ENCODE data around the gene ZFAND2A. TPM values are rescaled to one million over a fixed set of nuclear protein-coding genes. Genes with fewer than 3 reads are reported as not detected.

Gene ZFAND2A
- polyA plus RNA-seq, 1 donor (not counting 4 experiments of a cell fraction or from before 2014, with no cell fraction given): 25.5 TPM

GRCh38 chr7:1120791-1121190, 39.2 kb downstream of the ZFAND2A start:
- Histone ChIP-seq H3K9ac (ENCODE audit: control insufficient read depth, extremely low read depth, insufficient read depth, low read length) (no peak overlapping the region), H3K79me2 (ENCODE audit: control insufficient read depth, insufficient read depth, low read length) (peaks cover 49% of the 10 kb centered on the region), H3K36me3 (ENCODE audit: control insufficient read depth in 2 of 2, extremely low read depth in 1 of 2, insufficient read depth in 2 of 2, low read length in 2 of 2) (peaks cover 1 to 3% of the 10 kb centered on the region in 2 experiments), H3K27ac (ENCODE audit: control insufficient read depth, insufficient read depth, low read length) (no peak overlapping the region), H3K4me3 (ENCODE audit: control insufficient read depth in 2 of 3, extremely low read depth in 1 of 3, insufficient read depth in 2 of 3, low read depth in 1 of 3, low read length in 3 of 3) (no peak overlapping the region), H3K4me1 (ENCODE audit: control insufficient read depth, extremely low read depth, insufficient read depth, low read length) (peaks cover 6% of the 10 kb centered on the region), H3K4me2 (ENCODE audit: control insufficient read depth, extremely low read depth, insufficient read depth, low read depth, low read length) (no peak overlapping the region), H2AFZ (ENCODE audit: control insufficient read depth, low read length) (no peak overlapping the region), H3K9me1 (ENCODE audit: control insufficient read depth, extremely low read depth, insufficient read depth, low read length) (no peaks in the 10 kb centered on the region), H3K27me3 (ENCODE audit: control insufficient read depth, extremely low read depth, insufficient read depth, low read length) (no peaks in the 10 kb centered on the region), H4K20me1 (ENCODE audit: control insufficient read depth, extremely low read depth, insufficient read depth, low read length) (no peaks in the 10 kb centered on the region), H3K9me3 (ENCODE audit: control insufficient read depth, low read depth, low read length) (no peaks in the 10 kb centered on the region)
- TF ChIP-seq EZH2 (IDR thresholded peaks at IDR 0.05; ENCODE audit: low read length) (no peak), CTCF (optimal IDR thresholded peaks at IDR 0.05 in 1 of 3, IDR thresholded peaks at IDR 0.05 in 1 of 3, conservative IDR thresholded peaks at IDR 0.05 in 1 of 3; ENCODE audit: extremely low read depth in 1 of 3, insufficient read depth in 2 of 3, low read length in 3 of 3) (no peak)
- dilution Hi-C loops (cut with MboI; ENCODE audit: extremely low pct_ligation_motif_present, low sequenced_read_pairs): no loop called here
- no peak for DNase-seq (ENCODE audit: low read depth, low spot score)
- FAIRE-seq: no peak

GRCh38 chr7:1119201-1119600, 40.8 kb downstream of the ZFAND2A start:
- Histone ChIP-seq H4K20me1 (ENCODE audit: control insufficient read depth, extremely low read depth, insufficient read depth, low read length) (no peaks in the 10 kb centered on the region), H3K27me3 (ENCODE audit: control insufficient read depth, extremely low read depth, insufficient read depth, low read length) (no peaks in the 10 kb centered on the region), H3K4me2 (ENCODE audit: control insufficient read depth, extremely low read depth, insufficient read depth, low read depth, low read length) (no peak overlapping the region), H3K27ac (ENCODE audit: control insufficient read depth, insufficient read depth, low read length) (no peak overlapping the region), H3K9ac (ENCODE audit: control insufficient read depth, extremely low read depth, insufficient read depth, low read length) (no peak overlapping the region), H2AFZ (ENCODE audit: control insufficient read depth, low read length) (no peak overlapping the region), H3K4me1 (ENCODE audit: control insufficient read depth, extremely low read depth, insufficient read depth, low read length) (no peaks in the 10 kb centered on the region), H3K4me3 (ENCODE audit: control insufficient read depth in 2 of 3, extremely low read depth in 1 of 3, insufficient read depth in 2 of 3, low read depth in 1 of 3, low read length in 3 of 3) (no peak overlapping the region), H3K36me3 (ENCODE audit: control insufficient read depth in 2 of 2, extremely low read depth in 1 of 2, insufficient read depth in 2 of 2, low read length in 2 of 2) (peaks cover 0 to 1% of the 10 kb centered on the region in 2 experiments), H3K9me1 (ENCODE audit: control insufficient read depth, extremely low read depth, insufficient read depth, low read length) (no peaks in the 10 kb centered on the region), H3K9me3 (ENCODE audit: control insufficient read depth, low read depth, low read length) (no peaks in the 10 kb centered on the region), H3K79me2 (ENCODE audit: control insufficient read depth, insufficient read depth, low read length) (peaks cover 51% of the 10 kb centered on the region)
- TF ChIP-seq CTCF (optimal IDR thresholded peaks at IDR 0.05 in 1 of 3, IDR thresholded peaks at IDR 0.05 in 1 of 3, conservative IDR thresholded peaks at IDR 0.05 in 1 of 3; ENCODE audit: extremely low read depth in 1 of 3, insufficient read depth in 2 of 3, low read length in 3 of 3): no peak
- no peak for TF ChIP-seq EZH2 (IDR thresholded peaks at IDR 0.05; ENCODE audit: low read length)
- dilution Hi-C loops (cut with MboI; ENCODE audit: extremely low pct_ligation_motif_present, low sequenced_read_pairs): no loop called here
- no peak for FAIRE-seq
- DNase-seq (ENCODE audit: low read depth, low spot score): no peak

Data from keratinocyte (primary cell).